H9 (cell line): ENCODE measurements around the gene ITGAE. TPM values are rescaled to one million over a fixed set of nuclear protein-coding genes. Genes with fewer than 3 reads are reported as not detected.

Source experiments
- DNase-seq: peaks from one replicate; pipeline ENCODE4 v3.0.0-alpha.2; 2017
- H2AFZ ChIP-seq: one replicate; pipeline ENCODE4 v1.6.1; 2013; ENCODE audit warnings: mild to moderate bottlenecking, low read length, control low read depth, moderate library complexity
- H2AK5ac ChIP-seq: 2 replicates; pipeline ENCODE4 v1.6.1; 2013; ENCODE audit warnings: low read length, control low read depth, mixed read lengths; ENCODE audit not compliant: insufficient read length
- H2BK120ac ChIP-seq: one replicate; pipeline ENCODE4 v1.6.1; 2013; ENCODE audit warnings: low read depth, mild to moderate bottlenecking, low read length, control low read depth, inconsistent platforms; ENCODE audit not compliant: poor library complexity, severe bottlenecking
- H2BK12ac ChIP-seq: 2 replicates; pipeline ENCODE4 v1.6.1; 2013; ENCODE audit warnings: low read length, control low read depth, mixed read lengths, low read depth; ENCODE audit not compliant: insufficient read length
- H2BK15ac ChIP-seq: 2 replicates; pipeline ENCODE4 v1.6.1; 2013; ENCODE audit warnings: low read depth, low read length, control low read depth
- H2BK20ac ChIP-seq: one replicate; pipeline ENCODE4 v1.6.1; 2013; ENCODE audit warnings: low read depth, mild to moderate bottlenecking, low read length, control low read depth, inconsistent platforms; ENCODE audit not compliant: poor library complexity, severe bottlenecking
- H2BK5ac ChIP-seq: 2 replicates; pipeline ENCODE4 v1.6.1; 2013; ENCODE audit warnings: low read length, control low read depth, mixed read lengths; ENCODE audit not compliant: insufficient read length
- H3K14ac ChIP-seq: 2 replicates; pipeline ENCODE4 v1.6.1; 2013; ENCODE audit warnings: low read length, control low read depth; ENCODE audit not compliant: insufficient read depth
- H3K18ac ChIP-seq: 2 replicates; pipeline ENCODE4 v1.6.1; 2013; ENCODE audit warnings: low read depth, mild to moderate bottlenecking, mixed read lengths, low read length, control low read depth; ENCODE audit not compliant: insufficient read length
- H3K23ac ChIP-seq: 2 replicates; pipeline ENCODE4 v1.6.1; 2013; ENCODE audit warnings: low read length, control low read depth, mixed read lengths, low read depth; ENCODE audit not compliant: insufficient read length
- H3K23me2 ChIP-seq: 2 replicates; pipeline ENCODE4 v1.6.1; 2013; ENCODE audit warnings: low read depth, mild to moderate bottlenecking, mixed read lengths, low read length, control low read depth; ENCODE audit not compliant: insufficient read length, poor library complexity, severe bottlenecking
- H3K27ac ChIP-seq: 2 replicates; pipeline ENCODE4 v1.5.1; 2013; ENCODE audit warnings: low read length, control low read depth, mixed read lengths, low read depth; ENCODE audit not compliant: insufficient read length
- H3K27me3 ChIP-seq: 2 replicates; pipeline ENCODE4 v1.6.1; 2013; ENCODE audit warnings: low read length, control low read depth, inconsistent platforms; ENCODE audit not compliant: insufficient read depth
- H3K4ac ChIP-seq: 2 replicates; pipeline ENCODE4 v1.6.1; 2013; ENCODE audit warnings: low read depth, mild to moderate bottlenecking, control low read depth, inconsistent platforms, low read length, moderate library complexity
- H3K4me1 ChIP-seq: 2 replicates; pipeline ENCODE4 v1.6.1; 2013; ENCODE audit warnings: low read length, control low read depth, inconsistent platforms; ENCODE audit not compliant: insufficient read depth
- H3K4me2 ChIP-seq: 2 replicates; pipeline ENCODE4 v1.6.1; 2013; ENCODE audit warnings: low read length, control low read depth, mixed read lengths; ENCODE audit not compliant: insufficient read length, insufficient read depth
- H3K56ac ChIP-seq: 2 replicates; pipeline ENCODE4 v1.6.1; 2013; ENCODE audit warnings: low read depth, mild to moderate bottlenecking, mixed read lengths, low read length, control low read depth; ENCODE audit not compliant: insufficient read length
- H3K79me1 ChIP-seq: 2 replicates; pipeline ENCODE4 v1.6.1; 2013; ENCODE audit warnings: low read depth, mild to moderate bottlenecking, moderate library complexity, low read length, control low read depth, inconsistent platforms; ENCODE audit not compliant: insufficient read depth, poor library complexity, severe bottlenecking
- H3K79me2 ChIP-seq: 2 replicates; pipeline ENCODE4 v1.6.1; 2013; ENCODE audit warnings: low read length, control low read depth, inconsistent platforms; ENCODE audit not compliant: insufficient read depth
- H3K9ac ChIP-seq: 2 replicates; pipeline ENCODE4 v1.6.1; 2013; ENCODE audit warnings: low read length, control low read depth, mixed read lengths; ENCODE audit not compliant: insufficient read length; ENCODE audit errors: extremely low read depth
- H3K9me3 ChIP-seq: one replicate; pipeline ENCODE4 v1.6.1; 2013; ENCODE audit warnings: low read depth, low read length, inconsistent platforms; ENCODE audit not compliant: control insufficient read depth
- H3T11ph ChIP-seq: one replicate; pipeline ENCODE4 v1.6.1; 2013; ENCODE audit warnings: mild to moderate bottlenecking, low read length, control low read depth, inconsistent platforms
- H4K20me1 ChIP-seq: one replicate; pipeline ENCODE4 v1.6.1; 2013; ENCODE audit not compliant: control insufficient read depth, insufficient read length, insufficient read depth
- H4K5ac ChIP-seq: 2 replicates; pipeline ENCODE4 v1.6.1; 2013; ENCODE audit warnings: low read depth, mild to moderate bottlenecking, mixed read lengths, low read length, control low read depth; ENCODE audit not compliant: insufficient read length
- H4K8ac ChIP-seq: replicated peaks from 2 replicates; pipeline ENCODE4 v1.6.1; 2013; ENCODE audit warnings: low read length, control low read depth, mixed read lengths, low read depth; ENCODE audit not compliant: insufficient read length
- H4K91ac ChIP-seq: 2 replicates; pipeline ENCODE4 v1.6.1; 2013; ENCODE audit warnings: low read depth, mild to moderate bottlenecking, moderate library complexity, mixed read lengths, low read length, control low read depth; ENCODE audit not compliant: insufficient read length
- H3K27ac Mint-ChIP-seq, 3 experiments: 2 replicates in 2 of 3; 3 replicates in 1 of 3; pipeline ENCODE4 v1.8.0; 2020 to 2021; ENCODE audit warnings: mixed read lengths in 3 of 3, mild to moderate bottlenecking in 1 of 3, moderate library complexity in 1 of 3
- H3K27me3 Mint-ChIP-seq: 2 replicates; pipeline ENCODE4 v1.8.0; 2021; ENCODE audit warnings: low read depth, mild to moderate bottlenecking, moderate library complexity, mixed read lengths
- H3K36me3 Mint-ChIP-seq, 3 experiments: 2 replicates in 2 of 3; 3 replicates in 1 of 3; pipeline ENCODE4 v1.8.0; 2020 to 2021; ENCODE audit warnings: low read depth in 3 of 3, mixed read lengths in 3 of 3; ENCODE audit not compliant: insufficient read depth in 1 of 3
- H3K4me1 Mint-ChIP-seq, 2 experiments: 2 replicates each; pipeline ENCODE4 v1.8.0; 2020; ENCODE audit warnings: mixed read lengths in 2 of 2
- H3K4me3 Mint-ChIP-seq, 2 experiments: 2 replicates in 1 of 2; 3 replicates in 1 of 2; pipeline ENCODE4 v1.8.0; 2020 to 2021; ENCODE audit warnings: mild to moderate bottlenecking in 2 of 2, mixed read lengths in 2 of 2, moderate library complexity in 1 of 2
- H3K9me3 Mint-ChIP-seq, 2 experiments: 2 replicates in 1 of 2; 3 replicates in 1 of 2; pipeline ENCODE4 v1.8.0; 2020; ENCODE audit warnings: mild to moderate bottlenecking in 2 of 2, mixed read lengths in 2 of 2, moderate library complexity in 1 of 2
- WGBS: extraction: QIAGEN DNeasy Blood & Tissue Kit; methylation state at CpG from one replicate; pipeline ENCODE4 v1.1.7; 2013; ENCODE audit warnings: missing lambda C conversion rate, low lambda C conversion rate, mixed read lengths; ENCODE audit not compliant: insufficient read length; ENCODE audit errors: extremely low coverage; 5-methylcytosine and 5-hydroxymethylcytosine counted together
- total RNA-seq: library from RNA; stranded (reverse); gene quantifications from 2 replicates; pipeline ENCODE4 v1.2.1, GENCODE V29; 2021
- TF ChIP-seq, protein P1 (sequence below): fragments of 200-600 bp; sonication (generic); conservative IDR thresholded peaks from 3 replicates; pipeline ENCODE4 v1.8.0; 2021; ENCODE audit warnings: antibody characterized with exemption, mild to moderate bottlenecking

Gene ITGAE
- total RNA-seq, 1 experiment from 2014 or later = 23.5 TPM

- no CpG with 5 or more reads among the region's 9 CpGs for WGBS
- Histone ChIP-seq H3K79me2 (no peaks in the 10 kb centered on the region), H3K4me2 (no peak overlapping the region)
Observed at GRCh38 chr17:3765981-3766380, 35.0 kb downstream of the ITGAE start.

More at GRCh38 chr17:3765981-3766380, 35.0 kb downstream of the ITGAE start:
- H3K9me3 ChIP-seq = no peaks in the 10 kb centered on the region
- H4K91ac ChIP-seq = no peak overlapping the region
- no peaks in the 10 kb centered on the region for H3K23me2 ChIP-seq
- H2BK5ac ChIP-seq = no peak overlapping the region
- peaks cover 0 to 5% (median under 1%) of the 10 kb centered on the region in 3 experiments; a peak in 3 of 7 replicates for H3K36me3 Mint-ChIP-seq
- H3K18ac ChIP-seq = no peak overlapping the region
- H3K56ac ChIP-seq = no peak overlapping the region
- no peak overlapping the region for H3T11ph ChIP-seq
- H3K4ac ChIP-seq = no peak overlapping the region
- no peaks in the 10 kb centered on the region for H3K27me3 ChIP-seq
- no peak overlapping the region for H3K23ac ChIP-seq
- no peaks in the 10 kb centered on the region for H4K20me1 ChIP-seq
- no peak overlapping the region for H2BK12ac ChIP-seq
- no peaks in the 10 kb centered on the region for H3K79me1 ChIP-seq
- no peak overlapping the region for H2AK5ac ChIP-seq
- H2BK20ac ChIP-seq = no peak overlapping the region
- no peak overlapping the region for H2BK120ac ChIP-seq
- H2AFZ ChIP-seq = no peak overlapping the region
- TF ChIP-seq, protein P1, sequence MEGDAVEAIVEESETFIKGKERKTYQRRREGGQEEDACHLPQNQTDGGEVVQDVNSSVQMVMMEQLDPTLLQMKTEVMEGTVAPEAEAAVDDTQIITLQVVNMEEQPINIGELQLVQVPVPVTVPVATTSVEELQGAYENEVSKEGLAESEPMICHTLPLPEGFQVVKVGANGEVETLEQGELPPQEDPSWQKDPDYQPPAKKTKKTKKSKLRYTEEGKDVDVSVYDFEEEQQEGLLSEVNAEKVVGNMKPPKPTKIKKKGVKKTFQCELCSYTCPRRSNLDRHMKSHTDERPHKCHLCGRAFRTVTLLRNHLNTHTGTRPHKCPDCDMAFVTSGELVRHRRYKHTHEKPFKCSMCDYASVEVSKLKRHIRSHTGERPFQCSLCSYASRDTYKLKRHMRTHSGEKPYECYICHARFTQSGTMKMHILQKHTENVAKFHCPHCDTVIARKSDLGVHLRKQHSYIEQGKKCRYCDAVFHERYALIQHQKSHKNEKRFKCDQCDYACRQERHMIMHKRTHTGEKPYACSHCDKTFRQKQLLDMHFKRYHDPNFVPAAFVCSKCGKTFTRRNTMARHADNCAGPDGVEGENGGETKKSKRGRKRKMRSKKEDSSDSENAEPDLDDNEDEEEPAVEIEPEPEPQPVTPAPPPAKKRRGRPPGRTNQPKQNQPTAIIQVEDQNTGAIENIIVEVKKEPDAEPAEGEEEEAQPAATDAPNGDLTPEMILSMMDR = no peak
- H3K9ac ChIP-seq = no peak overlapping the region
- peaks cover 5 to 12% of the 10 kb centered on the region in 2 experiments for H3K4me1 Mint-ChIP-seq
- H4K5ac ChIP-seq = no peak overlapping the region
- no peak overlapping the region for H3K27ac Mint-ChIP-seq
- no peak overlapping the region for H2BK15ac ChIP-seq
- H3K4me3 Mint-ChIP-seq = no peak overlapping the region
- no peaks in the 10 kb centered on the region; the same call in 1 of the 2 replicates for H3K27me3 Mint-ChIP-seq
- H3K9me3 Mint-ChIP-seq = peaks cover 2 to 4% of the 10 kb centered on the region in 2 experiments; a peak in 2 of 5 replicates
- no peak overlapping the region for H4K8ac ChIP-seq
- no peak overlapping the region for H3K27ac ChIP-seq
- no peaks in the 10 kb centered on the region for H3K4me1 ChIP-seq
- H3K14ac ChIP-seq = no peak overlapping the region
- DNase-seq = no peak
